Thoracic aorta (tissue), 2 donors: ENCODE measurements around the gene LRRC9. TPM values are rescaled to one million over a fixed set of nuclear protein-coding genes. Genes with fewer than 3 reads are reported as not detected.

Experiments used
- ATAC-seq: fragments of 150-250 bp; one replicate; pipeline ENCODE4 v1.8.0; 2017; ENCODE audit warnings: low read depth; ENCODE audit not compliant: insufficient number of reproducible peaks, low FRiP score
- DNase-seq: peaks from one replicate; pipeline ENCODE4 v3.0.0-alpha.2; 2020; ENCODE audit warnings: low spot score
- H3K27ac ChIP-seq, 2 donors: fragments of 200-600 bp; sonication (generic); 1 replicate in 1 of 2; 2 replicates in 1 of 2; pipeline ENCODE4 v1.5.1; 2016; ENCODE audit warnings: mild to moderate bottlenecking in 2 of 2, moderate library complexity in 2 of 2
- H3K27me3 ChIP-seq: fragments of 200-600 bp; sonication (generic); replicated peaks from 2 replicates; pipeline ENCODE4 v1.6.0; 2016; ENCODE audit warnings: mild to moderate bottlenecking; ENCODE audit not compliant: insufficient read depth
- H3K36me3 ChIP-seq: fragments of 200-600 bp; sonication (generic); one replicate; pipeline ENCODE4 v1.5.1; 2016
- H3K4me1 ChIP-seq, 2 donors: fragments of 200-600 bp; sonication (generic); 1 replicate in 1 of 2; 2 replicates in 1 of 2; pipeline versions ENCODE4 v1.5.1 to v1.6.0; 2016; ENCODE audit warnings: low read depth in 2 of 2, mild to moderate bottlenecking in 1 of 2; ENCODE audit not compliant: control insufficient read depth in 1 of 2
- H3K4me3 ChIP-seq: fragments of 200-600 bp; sonication (generic); 2 replicates; pipeline ENCODE4 v1.5.1; 2016; ENCODE audit warnings: mild to moderate bottlenecking
- H3K9me3 ChIP-seq: fragments of 200-600 bp; sonication (generic); 2 replicates; pipeline ENCODE4 v1.5.1; 2016
- CTCF ChIP-seq: fragments of 200-600 bp; sonication (generic); IDR thresholded peaks from one replicate; pipeline ENCODE4 v1.5.1; 2019; ENCODE audit warnings: antibody characterized with exemption
- total RNA-seq, 2 donors: library from RNA; depleted of rRNA; stranded (reverse); fragments of >200 nt; gene quantifications; one replicate each; pipeline versions ENCODE4 v1.1.0 to v1.2.3, GENCODE V29; 2016

Gene LRRC9
- total RNA-seq, 2 donors from 2014 or later: not detected

- no peak overlapping the region for H3K4me3 ChIP-seq
- H3K36me3 ChIP-seq: no peaks in the 10 kb centered on the region
- H3K27me3 ChIP-seq: no peaks in the 10 kb centered on the region
- H3K9me3 ChIP-seq: no peaks in the 10 kb centered on the region
- H3K4me1 ChIP-seq: no peaks in the 10 kb centered on the region
- DNase-seq (no peak), ATAC-seq (no peak)
- H3K27ac ChIP-seq: no peak overlapping the region
- TF ChIP-seq CTCF: no peak
Measured at GRCh38 chr14:59912443-59912842, 7.5 kb upstream of the LRRC9 start.

GRCh38 chr14:59913187-59913586 lies 6.8 kb upstream of the LRRC9 start:
- Histone ChIP-seq H3K27ac (no peak overlapping the region), H3K9me3 (no peaks in the 10 kb centered on the region), H3K4me3 (no peak overlapping the region), H3K27me3 (peaks cover 4% of the 10 kb centered on the region), H3K36me3 (no peaks in the 10 kb centered on the region), H3K4me1 (no peaks in the 10 kb centered on the region)
- TF ChIP-seq CTCF: no peak
- ATAC-seq (no peak), DNase-seq (no peak)

DNA sequence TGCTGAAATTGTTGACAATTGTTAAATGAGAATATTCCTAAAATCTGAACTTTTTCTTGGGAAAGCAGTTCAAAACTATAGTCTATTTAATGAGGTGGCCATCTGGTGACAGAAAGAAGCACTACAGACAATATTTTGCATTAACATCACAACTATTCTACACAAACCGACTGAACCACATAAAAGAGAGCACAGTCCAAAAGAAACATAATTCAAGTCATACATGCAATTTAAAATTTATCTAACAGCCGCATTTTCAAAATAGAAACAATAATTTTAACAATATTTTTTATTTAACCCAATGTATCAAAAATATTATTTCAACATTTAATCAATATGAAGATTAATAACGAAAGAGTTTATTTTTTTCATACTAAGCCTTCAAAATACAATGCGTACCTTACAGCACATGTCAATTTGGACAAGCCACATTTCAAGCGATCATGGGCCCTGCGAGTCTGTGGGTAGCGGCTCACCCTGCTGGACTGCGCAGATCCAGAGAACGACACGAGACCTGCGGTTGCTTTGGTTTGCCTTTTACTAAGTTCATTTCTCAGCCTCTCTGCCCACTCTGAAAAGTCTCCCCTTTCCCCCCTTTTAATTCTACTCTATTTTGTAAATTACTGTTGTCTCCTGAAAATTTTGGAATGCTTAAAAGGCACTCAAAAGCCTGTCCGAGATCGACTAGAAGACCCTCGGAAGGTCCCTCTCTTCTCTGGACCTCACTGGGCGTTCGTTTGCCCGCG lies 947 bp upstream of the LRRC9 start:
- ATAC-seq (peak; percentile 61), DNase-seq (no peak)
- Histone ChIP-seq H3K27ac (no peak overlapping the region), H3K36me3 (no peaks in the 10 kb centered on the region), H3K27me3 (peaks cover 8% of the 10 kb centered on the region), H3K4me3 (peak overlapping the region; percentile 72), H3K9me3 (no peaks in the 10 kb centered on the region), H3K4me1 (no peaks in the 10 kb centered on the region)
- TF ChIP-seq CTCF: peak; percentile 32

DNA sequence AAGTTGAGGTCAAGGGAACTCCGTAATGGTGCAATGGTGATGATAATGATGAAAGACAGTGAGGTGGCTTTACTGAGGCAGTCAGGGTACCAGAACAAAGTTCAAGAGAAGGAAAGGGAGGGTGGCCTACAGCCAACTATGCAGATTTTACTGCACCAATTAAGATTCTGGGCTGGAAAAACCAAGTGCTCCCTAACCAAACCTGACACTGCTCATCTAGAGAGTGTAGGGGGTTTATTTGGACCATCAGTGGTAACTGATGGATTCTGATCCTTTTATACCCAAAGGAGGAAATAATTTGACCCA lies 387 bp downstream of the LRRC9 start:
- H3K9me3 ChIP-seq: no peaks in the 10 kb centered on the region
- ATAC-seq: no peak
- peaks cover 8% of the 10 kb centered on the region for H3K27me3 ChIP-seq
- no peak for DNase-seq
- no peaks in the 10 kb centered on the region for H3K4me1 ChIP-seq
- no peaks in the 10 kb centered on the region for H3K36me3 ChIP-seq
- TF ChIP-seq CTCF: no peak
- H3K27ac ChIP-seq: no peak overlapping the region
- no peak overlapping the region for H3K4me3 ChIP-seq

GRCh38 chr14:59925797-59926196 lies 5.9 kb downstream of the LRRC9 start:
- H3K4me3 ChIP-seq: no peak overlapping the region
- TF ChIP-seq CTCF: no peak
- ATAC-seq: no peak

More at GRCh38 chr14:59925797-59926196, 5.9 kb downstream of the LRRC9 start:
- H3K27me3 ChIP-seq: no peaks in the 10 kb centered on the region
- H3K27ac ChIP-seq: no peak overlapping the region
- H3K9me3 ChIP-seq: no peaks in the 10 kb centered on the region
- no peaks in the 10 kb centered on the region for H3K4me1 ChIP-seq
- no peaks in the 10 kb centered on the region for H3K36me3 ChIP-seq
- DNase-seq: no peak
